ENCODE measurements around the gene ADGRF3. TPM values are rescaled to one million over a fixed set of nuclear protein-coding genes. Genes with fewer than 3 reads are reported as not detected.

Gene ADGRF3
- total RNA-seq, 1 experiment from 2014 or later: not detected

- ATAC-seq: no peak
- H3K36me3 ChIP-seq (ENCODE audit: control insufficient read depth in 1 of 2, insufficient read depth in 2 of 2, low read length in 2 of 2): no peaks in the 10 kb centered on the region
- no peak overlapping the region for H3K4me2 ChIP-seq (ENCODE audit: low read length)
- H3K79me2 ChIP-seq (ENCODE audit: insufficient read depth, low read length): peaks cover 96% of the 10 kb centered on the region
- POLR2A ChIA-PET: interaction anchor here (0.6 kb wide), 1 partner anchor 114 kb away, joined by 3 read pairs; no protein-coding TSS in a partner anchor
- H3K9ac ChIP-seq (ENCODE audit: low read length): no peak overlapping the region
- RAD21 ChIA-PET (ENCODE audit: low non-redundant PET in 1 of 2, low total read pairs in 2 of 2, uncharacterized antibody in 2 of 2, unreplicated experiment in 2 of 2): no interaction called here
- no peak overlapping the region for H3K27ac ChIP-seq (ENCODE audit: low read depth, low read length)
- H3K9me2 ChIP-seq (ENCODE audit: insufficient read depth): no peaks in the 10 kb centered on the region
- H4K20me1 ChIP-seq (ENCODE audit: insufficient read depth): peaks cover 5% of the 10 kb centered on the region; the same call in 1 of the 2 replicates
- H3K4me1 ChIP-seq (ENCODE audit: control insufficient read depth in 1 of 2, insufficient read depth in 2 of 2, low read length in 2 of 2): peaks cover 13 to 45% of the 10 kb centered on the region in 2 experiments
- intact Hi-C loops (cut with micrococcal nuclease): no loop called here
- BruUV-seq (replicated peaks): no TSS peak
- H2AFZ ChIP-seq (ENCODE audit: low read depth, low read length, poor library complexity, severe bottlenecking): no peak overlapping the region
- H3K4me3 ChIP-seq (replicated peaks in 1 of 2; ENCODE audit: low read depth in 1 of 2, low read length in 2 of 2): no peak overlapping the region
- no peaks in the 10 kb centered on the region for H3K27me3 ChIP-seq (ENCODE audit: insufficient read depth, low read length)
- no peak for DNase-seq (ENCODE audit: low read depth, low spot score)
- TF ChIP-seq EZH2phosphoT487 (IDR thresholded peaks at IDR 0.05; ENCODE audit: borderline replicate concordance) (no peak), SP1 (IDR thresholded peaks at IDR 0.05; ENCODE audit: low read depth) (no peak), ATF3 (IDR thresholded peaks at IDR 0.05) (no peak), CTCF (IDR thresholded peaks at IDR 0.05 in 2 of 3, conservative IDR thresholded peaks at IDR 0.05 in 1 of 3; ENCODE audit: borderline replicate concordance in 1 of 3, insufficient read depth in 1 of 3, low read depth in 2 of 3, low read length in 2 of 3) (no peak), CBX3 (IDR thresholded peaks at IDR 0.05; ENCODE audit: low read depth) (no peak), SRF (IDR thresholded peaks at IDR 0.05; ENCODE audit: low read depth) (no peak), EZH2 (IDR thresholded peaks at IDR 0.05) (no peak), CEBPB (IDR thresholded peaks at IDR 0.05; ENCODE audit: low read depth) (no peak), YY1 (IDR thresholded peaks at IDR 0.05; ENCODE audit: extremely low read depth, insufficient replicate concordance, low read depth, low read length) (no peak), ZBTB33 (IDR thresholded peaks at IDR 0.05; ENCODE audit: extremely low read depth, insufficient replicate concordance, low read length) (no peak), FOSL1 (IDR thresholded peaks at IDR 0.05; ENCODE audit: low read depth) (no peak), POLR2A (IDR thresholded peaks at IDR 0.05; ENCODE audit: borderline replicate concordance, extremely low read depth, insufficient read depth, insufficient read length) (no peak), MAX (IDR thresholded peaks at IDR 0.05) (no peak), ZFX (IDR thresholded peaks at IDR 0.05) (no peak), POLR2AphosphoS5 (IDR thresholded peaks at IDR 0.05; ENCODE audit: low read depth, low read length) (no peak), JUND (IDR thresholded peaks at IDR 0.05) (no peak), SIN3A (IDR thresholded peaks at IDR 0.05; ENCODE audit: low read depth) (no peak), ZNF274 (IDR thresholded peaks at IDR 0.05; ENCODE audit: low read depth, low read length) (no peak), ELF1 (IDR thresholded peaks at IDR 0.05; ENCODE audit: borderline replicate concordance, low read depth) (no peak), EGR1 (IDR thresholded peaks at IDR 0.05; ENCODE audit: low read depth) (no peak)
- CTCF ChIA-PET: no interaction called here
- no peaks in the 10 kb centered on the region for H3K9me3 ChIP-seq (ENCODE audit: control insufficient read depth in 1 of 2, insufficient read depth in 1 of 2, low read depth in 1 of 2, low read length in 2 of 2)
These were observed 3.1 kb upstream of the ADGRF3 start for GRCh38 chr2:26349690-26350089.
